Neural progenitor cell (in vitro differentiated cells): ENCODE data around the gene SAT1. TPM values are rescaled to one million over a fixed set of nuclear protein-coding genes. Genes with fewer than 3 reads are reported as not detected.

Experiments
- DNase-seq: peaks from one replicate; pipeline ENCODE4 v3.0.0-alpha.2; 2016; ENCODE audit warnings: low spot score
- H2AFZ ChIP-seq: fragments of 200-600 bp; sonication (generic); replicated peaks from 2 replicates; pipeline ENCODE4 v1.6.1; 2016; ENCODE audit warnings: antibody characterized with exemption
- H3F3A ChIP-seq: fragments of 200-600 bp; sonication (generic); 2 replicates; pipeline ENCODE4 v1.6.1; 2016; ENCODE audit warnings: antibody characterized with exemption, low read depth
- H3K27ac ChIP-seq: fragments of 200-600 bp; sonication (generic); 2 replicates; pipeline ENCODE4 v1.5.1; 2016; ENCODE audit warnings: mild to moderate bottlenecking
- H3K27me3 ChIP-seq: fragments of 200-600 bp; sonication (generic); 2 replicates; pipeline ENCODE4 v1.6.1; 2016; ENCODE audit warnings: mild to moderate bottlenecking, moderate library complexity
- H3K36me3 ChIP-seq: fragments of 200-600 bp; sonication (generic); 2 replicates; pipeline ENCODE4 v1.5.1; 2016
- H3K4me1 ChIP-seq: fragments of 200-600 bp; sonication (generic); 2 replicates; pipeline ENCODE4 v1.6.1; 2016; ENCODE audit warnings: mixed run types
- H3K4me2 ChIP-seq: fragments of 200-600 bp; sonication (generic); 2 replicates; pipeline ENCODE4 v1.6.1; 2016
- H3K4me3 ChIP-seq: fragments of 200-600 bp; sonication (generic); 2 replicates; pipeline ENCODE4 v1.5.1; 2016
- H3K79me2 ChIP-seq: fragments of 200-600 bp; sonication (generic); 2 replicates; pipeline ENCODE4 v1.6.1; 2016; ENCODE audit warnings: low read depth
- H3K9ac ChIP-seq: fragments of 200-600 bp; sonication (generic); 2 replicates; pipeline ENCODE4 v1.6.1; 2016
- H3K9me3 ChIP-seq: fragments of 200-600 bp; sonication (generic); 2 replicates; pipeline ENCODE4 v1.5.1; 2016; ENCODE audit warnings: low read depth
- H4K20me1 ChIP-seq: fragments of 200-600 bp; sonication (generic); 2 replicates; pipeline ENCODE4 v1.6.1; 2016; ENCODE audit warnings: low read depth
- H3K27ac Mint-ChIP-seq: 3 replicates; pipeline ENCODE4 v1.8.0; 2021; ENCODE audit warnings: mixed read lengths
- H3K27me3 Mint-ChIP-seq: 2 replicates; pipeline ENCODE4 v1.8.0; 2022; ENCODE audit warnings: low read depth, mild to moderate bottlenecking, inconsistent platforms, moderate library complexity, mixed read lengths; ENCODE audit not compliant: insufficient read depth
- H3K36me3 Mint-ChIP-seq: 3 replicates; pipeline ENCODE4 v1.8.0; 2021; ENCODE audit warnings: mixed read lengths
- H3K4me1 Mint-ChIP-seq: 3 replicates; pipeline ENCODE4 v1.8.0; 2021; ENCODE audit warnings: mixed read lengths
- H3K4me3 Mint-ChIP-seq: 3 replicates; pipeline ENCODE4 v1.8.0; 2021; ENCODE audit warnings: mild to moderate bottlenecking, moderate library complexity, mixed read lengths
- H3K9me3 Mint-ChIP-seq: 3 replicates; pipeline ENCODE4 v1.8.0; 2020; ENCODE audit warnings: mixed read lengths
- CTCF ChIP-seq: fragments of 200-600 bp; sonication (generic); IDR thresholded peaks from 2 replicates; pipeline ENCODE4 v1.5.1; 2017; ENCODE audit warnings: antibody characterized with exemption, mild to moderate bottlenecking
- EZH2 ChIP-seq: fragments of 200-600 bp; sonication (generic); IDR thresholded peaks from 2 replicates; pipeline ENCODE4 v1.6.1; 2017; ENCODE audit warnings: antibody characterized with exemption, mild to moderate bottlenecking, moderate library complexity
- EZH2phosphoT487 ChIP-seq: fragments of 200-600 bp; sonication (generic); IDR thresholded peaks from 2 replicates; pipeline ENCODE4 v1.6.1; 2017; ENCODE audit warnings: antibody characterized with exemption
- total RNA-seq: library from RNA; depleted of rRNA; stranded (reverse); fragments of >200 nt; gene quantifications from 2 replicates; pipeline ENCODE4 v1.2.3, GENCODE V29; 2015; ENCODE audit warnings: low replicate concordance

The SAT1 gene
- total RNA-seq, 1 donor from 2014 or later, result 168 TPM

GRCh38 chrX:23792861-23793553 lies 10.0 kb downstream of the SAT1 start:
- Mint-ChIP-seq H3K4me1 (peaks cover 45% of the 10 kb centered on the region), H3K4me3 (no peak overlapping the region), H3K27ac (peak overlapping the region; percentile 93), H3K36me3 (no peaks in the 10 kb centered on the region), H3K9me3 (no peaks in the 10 kb centered on the region), H3K27me3 (no peaks in the 10 kb centered on the region)
- Histone ChIP-seq H3K9ac (no peak overlapping the region), H3K79me2 (no peaks in the 10 kb centered on the region), H3K27me3 (no peaks in the 10 kb centered on the region), H3K27ac (peak overlapping the region; percentile 93), H2AFZ (peak overlapping the region; percentile 26), H3K9me3 (no peaks in the 10 kb centered on the region), H4K20me1 (no peaks in the 10 kb centered on the region), H3K4me3 (no peak overlapping the region), H3K4me1 (peaks cover 32% of the 10 kb centered on the region), H3K4me2 (peak overlapping the region; percentile 55), H3F3A (peaks cover 30% of the 10 kb centered on the region), H3K36me3 (no peaks in the 10 kb centered on the region)
- TF ChIP-seq EZH2phosphoT487 (no peak), CTCF (no peak), EZH2 (no peak)
- DNase-seq, result peak; percentile 55

GRCh38 chrX:23795221-23795620 lies 12.2 kb downstream of the SAT1 start:
- Histone ChIP-seq H3F3A (peaks cover 30% of the 10 kb centered on the region), H3K9ac (no peak overlapping the region), H2AFZ (peak overlapping the region; percentile 99), H3K4me2 (peak overlapping the region; percentile 52), H4K20me1 (no peaks in the 10 kb centered on the region), H3K27ac (peak overlapping the region; percentile 78), H3K27me3 (no peaks in the 10 kb centered on the region), H3K9me3 (no peaks in the 10 kb centered on the region), H3K4me3 (no peak overlapping the region), H3K36me3 (no peaks in the 10 kb centered on the region), H3K79me2 (no peaks in the 10 kb centered on the region), H3K4me1 (peaks cover 37% of the 10 kb centered on the region)
- Mint-ChIP-seq H3K4me1 (peaks cover 41% of the 10 kb centered on the region), H3K36me3 (no peaks in the 10 kb centered on the region), H3K27me3 (no peaks in the 10 kb centered on the region), H3K4me3 (no peak overlapping the region), H3K27ac (peak overlapping the region; percentile 95), H3K9me3 (no peaks in the 10 kb centered on the region)
- peak; percentile 50 for DNase-seq
- no peak for TF ChIP-seq EZH2phosphoT487
- TF ChIP-seq CTCF, result no peak
- TF ChIP-seq EZH2, result no peak

GRCh38 chrX:23797371-23798128 lies 14.6 kb downstream of the SAT1 start:
- no peak overlapping the region for H3K4me3 Mint-ChIP-seq
- peaks cover 42% of the 10 kb centered on the region for H3K4me1 Mint-ChIP-seq
- H3K27me3 Mint-ChIP-seq, result no peaks in the 10 kb centered on the region
- no peaks in the 10 kb centered on the region for H3K9me3 Mint-ChIP-seq
- no peaks in the 10 kb centered on the region for H3K79me2 ChIP-seq
- H3K36me3 ChIP-seq, result no peaks in the 10 kb centered on the region
- no peaks in the 10 kb centered on the region for H3K9me3 ChIP-seq
- no peak overlapping the region for H3K4me3 ChIP-seq
- no peak overlapping the region for H3K4me2 ChIP-seq
- no peak for DNase-seq
- peaks cover 32% of the 10 kb centered on the region for H3K4me1 ChIP-seq
- H2AFZ ChIP-seq, result peak overlapping the region; percentile 12
- no peak overlapping the region for H3K27ac ChIP-seq
- no peak overlapping the region for H3K9ac ChIP-seq
- H4K20me1 ChIP-seq, result no peaks in the 10 kb centered on the region
- no peak for TF ChIP-seq EZH2phosphoT487
- no peak for TF ChIP-seq EZH2
- no peak for TF ChIP-seq CTCF
- peaks cover 29% of the 10 kb centered on the region for H3F3A ChIP-seq
- no peak overlapping the region for H3K27ac Mint-ChIP-seq
- H3K27me3 ChIP-seq, result no peaks in the 10 kb centered on the region
- no peaks in the 10 kb centered on the region for H3K36me3 Mint-ChIP-seq
